ENCODE results near the gene STX17.
A peak's percentile ranks its signal among the peaks of the same experiment; 100 is the strongest.

Gene STX17

DNA sequence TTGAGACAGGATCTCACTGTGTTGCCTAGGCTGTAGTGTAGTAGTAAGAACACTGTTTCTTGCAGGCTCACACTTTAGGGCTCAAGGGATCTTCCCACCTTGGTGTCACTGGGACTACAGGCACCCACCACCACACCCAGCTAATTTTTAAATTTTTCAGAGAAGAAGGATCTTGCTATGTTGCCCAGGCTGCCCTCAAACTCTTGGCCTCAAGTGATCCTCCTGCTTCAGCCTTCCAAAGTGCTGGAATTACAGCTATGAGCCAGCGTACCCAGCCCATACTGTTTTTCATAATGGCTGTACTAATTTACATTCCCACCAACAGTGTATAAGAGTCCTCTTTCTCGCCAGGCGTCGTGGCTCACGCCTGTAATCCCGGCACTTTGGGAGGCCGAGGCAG lies 5.1 kb downstream of the STX17 start:
- DNase-seq, result no peak

DNA sequence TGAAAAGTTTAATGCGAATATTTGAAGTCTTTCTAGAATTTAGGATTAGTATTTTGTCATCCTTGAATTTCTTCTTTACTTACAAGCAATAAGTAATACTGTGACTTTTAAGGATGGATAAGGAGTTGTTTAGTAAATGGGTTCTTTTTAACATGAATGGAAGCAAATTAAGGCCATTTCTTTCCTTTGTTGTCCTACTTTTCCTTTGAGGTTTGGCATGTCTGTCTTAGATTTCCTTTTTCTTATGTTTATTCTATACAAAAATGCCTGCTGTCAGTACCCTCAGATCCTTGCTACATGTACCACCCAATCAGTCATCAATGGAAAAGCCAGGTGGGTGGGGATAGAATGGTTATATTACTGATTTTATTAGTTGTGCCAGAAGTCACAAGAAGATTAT lies 10.2 kb downstream of the STX17 start:
- no peak for DNase-seq

DNA sequence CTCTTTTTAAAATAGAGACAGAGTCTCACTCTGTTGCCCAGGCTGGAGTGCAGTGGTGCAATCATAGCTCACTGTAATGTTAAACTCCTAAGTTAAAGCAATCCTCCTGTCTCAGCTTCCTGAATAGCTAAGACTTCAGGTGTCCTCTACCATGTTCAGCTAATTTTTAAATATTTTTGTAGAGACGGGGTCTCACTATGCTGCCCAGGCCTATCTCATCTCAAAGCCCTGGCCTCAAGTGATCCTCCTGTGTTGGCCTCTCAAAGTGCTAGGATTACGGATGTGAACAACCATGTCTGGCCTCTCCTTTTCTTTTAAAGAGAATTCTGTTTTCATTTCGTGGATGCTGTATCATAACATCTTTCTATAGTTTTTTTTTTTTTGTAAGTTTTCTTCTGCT lies 11.7 kb downstream of the STX17 start:
- DNase-seq, result no peak

DNA sequence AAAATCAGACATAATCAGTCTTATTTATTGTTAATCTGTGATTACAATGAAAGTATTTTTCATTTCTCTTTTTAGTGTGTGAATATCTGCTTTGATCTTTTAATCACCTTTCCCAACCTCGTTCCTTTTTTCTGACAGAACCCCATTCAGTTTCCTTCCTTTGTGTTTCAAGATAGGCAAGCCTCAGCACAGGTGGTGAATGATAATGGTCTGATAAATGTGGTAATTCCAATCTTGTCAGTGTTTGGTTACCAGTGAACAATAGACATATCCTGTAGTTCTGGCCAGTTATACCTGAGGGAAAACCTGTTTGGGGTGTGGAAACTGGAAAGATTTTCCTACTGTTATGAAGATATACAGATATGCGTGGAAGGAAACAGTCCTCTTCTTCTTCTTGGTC lies 13.5 kb downstream of the STX17 start:
- no peak for DNase-seq

DNA sequence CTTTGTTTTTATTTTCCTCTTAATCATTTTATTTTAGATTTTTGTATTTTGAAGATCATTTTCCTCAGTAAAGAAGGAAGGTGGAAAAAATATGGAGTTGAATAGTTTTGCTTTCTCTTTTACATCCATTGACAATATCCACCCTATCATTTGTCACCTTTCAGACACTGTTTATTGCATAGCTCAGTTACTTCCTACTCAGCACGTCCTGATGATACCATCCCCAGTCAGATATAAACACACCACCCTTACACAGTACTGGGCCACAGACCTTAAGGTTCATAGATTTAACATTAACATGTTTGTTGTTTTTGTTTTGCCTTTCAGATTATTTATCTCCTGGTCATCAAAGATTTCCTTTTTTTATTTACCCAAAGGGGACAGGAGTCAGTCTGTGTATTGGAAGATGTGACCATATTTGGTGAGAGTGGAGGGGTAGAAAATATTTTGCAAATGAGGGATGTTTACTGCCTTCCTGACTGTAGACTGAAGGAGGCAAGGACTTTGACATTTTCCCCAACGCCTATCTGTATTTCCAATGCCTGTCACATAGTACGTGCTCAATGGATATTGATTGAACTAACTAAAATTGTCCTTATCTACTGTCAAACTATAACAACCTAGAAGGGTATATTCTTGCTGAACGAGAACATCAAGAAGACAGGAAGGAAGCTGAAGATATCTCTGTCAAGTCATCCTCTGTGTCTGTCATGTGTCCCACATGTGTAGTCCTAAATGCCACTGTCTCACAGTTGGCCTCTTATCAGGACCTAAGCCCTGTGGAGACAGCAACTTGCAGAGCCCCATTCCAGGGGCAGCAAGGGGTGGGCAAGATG lies 15.6 kb downstream of the STX17 start:
- DNase-seq, result no peak

DNA sequence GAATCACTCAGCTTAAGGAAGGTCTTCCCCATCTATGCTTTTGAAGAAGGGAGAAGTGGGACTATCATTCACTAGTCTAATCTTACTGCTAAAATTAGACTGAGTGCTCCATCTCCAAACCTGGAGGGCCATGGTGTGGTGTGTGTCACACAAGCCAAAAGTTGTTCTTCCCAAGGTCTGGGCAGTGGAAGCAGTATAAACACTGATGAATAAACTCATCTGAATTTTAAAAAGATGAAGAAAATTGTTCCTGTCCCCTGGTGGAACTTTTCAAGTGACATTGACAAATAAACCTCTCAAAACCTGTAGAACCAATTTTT lies 16.2 kb downstream of the STX17 start:
- DNase-seq, result no peak

DNA sequence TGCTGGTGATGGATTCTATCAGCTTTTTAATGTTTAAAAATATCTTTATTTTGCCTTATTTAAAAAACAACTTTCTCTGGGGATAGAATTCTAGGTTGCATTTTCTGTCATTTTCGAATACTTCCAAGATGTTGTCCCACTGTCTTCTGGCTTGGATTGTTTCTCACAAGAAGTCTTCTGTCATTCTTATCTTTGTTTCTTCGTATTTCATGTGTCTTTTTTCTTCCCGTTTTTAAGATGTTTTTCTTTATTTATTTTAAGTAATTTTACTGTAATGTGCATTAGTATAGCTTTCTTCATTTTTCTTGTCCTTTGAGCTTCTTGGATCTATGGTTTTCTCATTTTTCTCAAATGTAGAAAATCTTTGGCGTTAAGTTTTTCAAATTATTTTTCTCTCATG lies 19.1 kb downstream of the STX17 start:
- no peak for DNase-seq

DNA sequence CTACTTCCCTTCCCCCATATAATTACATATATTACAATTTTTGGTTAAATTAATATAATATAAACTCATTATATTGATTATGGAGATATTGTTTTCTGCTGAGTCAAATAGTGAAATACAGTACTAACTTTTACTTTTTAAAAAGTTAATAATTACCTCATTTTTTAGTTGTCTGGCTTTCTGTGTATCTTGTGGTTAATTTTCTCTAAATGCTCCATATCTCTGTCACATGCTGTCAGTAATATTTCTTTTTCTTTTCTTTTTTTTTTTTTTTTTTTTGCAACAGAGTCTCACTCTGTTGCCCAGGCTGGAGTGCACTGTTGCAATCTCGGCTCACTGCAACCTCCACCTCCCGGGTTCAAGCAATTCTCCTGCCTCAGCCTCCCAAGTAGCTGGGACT lies 23.2 kb downstream of the STX17 start:
- DNase-seq, result no peak

DNA sequence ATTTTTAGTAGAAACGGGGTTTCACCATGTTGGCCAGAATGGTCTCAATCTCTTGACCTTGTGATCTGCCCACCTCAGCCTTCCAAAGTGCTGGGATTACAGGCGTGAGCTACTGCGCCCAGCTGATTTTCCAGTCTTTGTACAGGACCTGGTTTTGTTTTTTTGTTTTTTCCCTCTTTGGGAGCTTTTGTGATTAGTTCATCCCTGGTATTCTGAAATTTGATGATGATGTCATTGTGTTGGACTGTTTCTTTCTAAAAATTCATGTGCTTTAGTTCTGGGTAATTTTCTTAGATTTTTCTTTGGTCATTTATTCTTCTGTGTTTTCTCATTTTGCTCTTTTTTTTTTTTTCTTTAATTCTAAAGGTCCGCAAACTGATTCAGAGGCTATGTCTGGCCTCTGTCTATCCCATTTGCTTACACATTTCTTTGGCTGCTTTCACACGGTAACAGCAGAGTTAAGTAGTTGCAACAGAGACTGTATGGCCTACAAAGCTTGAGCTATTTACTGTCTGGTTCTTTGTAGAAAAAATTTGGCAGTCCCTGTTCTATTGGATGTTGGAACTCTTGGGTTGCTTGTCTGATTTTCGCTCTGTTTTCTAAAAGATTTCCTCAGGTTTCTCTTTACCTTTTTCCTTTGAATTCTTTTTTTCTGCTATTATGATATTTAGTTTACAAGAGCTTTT lies 24.8 kb downstream of the STX17 start:
- no peak for DNase-seq

DNA sequence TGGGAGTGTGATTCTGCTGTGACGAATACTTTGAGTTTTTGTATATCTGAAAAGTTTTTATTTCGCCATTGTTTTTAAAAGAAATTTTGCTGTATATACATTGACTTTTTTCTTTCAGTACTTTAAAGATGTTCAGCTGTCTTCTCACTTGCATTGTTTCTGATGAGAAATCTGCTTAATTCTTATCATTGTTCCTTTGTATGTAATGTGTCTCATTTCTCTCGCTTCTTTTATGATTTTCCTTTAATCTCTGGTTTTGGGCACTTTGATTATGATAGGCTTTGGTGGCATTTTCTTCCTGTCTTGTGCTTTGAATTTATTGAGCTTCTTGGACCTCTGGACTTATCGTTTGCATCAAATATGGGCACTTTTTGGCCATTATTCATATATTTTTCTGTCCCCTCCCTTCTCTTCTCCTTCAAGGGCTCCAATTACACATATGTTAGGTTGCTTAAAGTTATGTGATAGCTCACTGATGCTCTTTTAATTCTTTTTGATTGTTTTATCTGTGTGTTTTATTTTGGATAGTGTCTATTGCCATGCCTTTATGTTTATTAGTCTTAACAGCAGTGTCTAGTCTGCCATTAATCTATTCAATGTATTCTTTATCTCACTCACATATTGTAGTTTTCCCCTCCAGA lies 30.6 kb downstream of the STX17 start:
- no peak for DNase-seq

DNA sequence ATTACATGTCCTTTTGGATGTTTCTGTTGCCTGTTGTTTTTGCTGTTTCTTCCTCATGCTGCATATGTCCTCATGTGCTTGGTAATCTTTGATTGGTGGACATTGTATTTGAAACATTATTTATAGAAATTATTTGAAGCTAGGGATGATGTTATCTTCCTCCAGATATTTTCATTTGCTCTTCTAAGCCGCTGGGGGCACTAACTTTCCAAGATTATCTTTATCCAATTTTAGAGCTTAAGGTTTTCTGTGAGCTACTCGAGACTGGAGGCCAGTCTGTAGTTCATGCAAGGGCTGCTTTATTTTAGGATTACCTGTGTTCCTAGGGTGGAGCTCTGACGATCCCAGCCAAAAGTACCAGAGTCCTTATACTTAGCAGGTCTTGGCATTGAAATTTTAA lies 40.9 kb downstream of the STX17 start:
- DNase-seq, result no peak

DNA sequence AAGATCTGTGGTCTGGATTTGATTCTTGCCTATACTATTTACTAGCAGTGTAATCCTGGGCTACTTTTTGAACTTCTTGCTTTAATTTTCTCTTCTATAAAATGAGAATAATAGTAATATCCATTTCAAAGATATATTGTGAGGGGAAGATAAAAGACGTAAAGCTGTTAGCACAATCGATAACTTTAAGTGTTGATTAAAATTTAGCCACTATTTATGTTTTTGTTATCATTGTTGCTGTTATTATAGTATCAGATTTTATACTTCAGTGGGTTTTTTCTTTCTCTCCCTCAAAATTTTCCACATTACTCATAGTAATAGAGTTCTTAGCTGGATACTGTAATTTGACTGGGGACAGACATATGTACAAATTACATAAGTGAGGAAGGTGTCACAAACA lies 42.0 kb downstream of the STX17 start:
- no peak for DNase-seq

DNA sequence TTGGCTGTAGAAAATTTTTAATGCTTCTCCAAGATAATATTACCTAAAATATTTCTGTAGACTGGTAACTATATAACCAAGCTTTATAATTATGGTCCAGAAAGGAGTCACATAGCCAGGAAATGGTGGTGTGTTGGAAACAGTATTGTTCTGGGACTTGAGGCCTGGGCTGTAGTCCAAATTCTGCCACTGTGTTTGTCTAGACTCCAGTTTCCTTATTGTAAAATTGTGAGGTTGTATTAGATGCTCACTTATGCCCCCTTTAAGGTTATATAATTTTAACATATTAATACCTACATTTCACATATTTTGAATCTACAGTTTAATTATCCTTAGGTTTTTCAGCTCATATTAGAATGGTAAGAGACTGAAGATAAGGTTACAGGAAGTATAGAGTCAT lies 42.4 kb downstream of the STX17 start:
- peak; percentile 1 for DNase-seq

DNA sequence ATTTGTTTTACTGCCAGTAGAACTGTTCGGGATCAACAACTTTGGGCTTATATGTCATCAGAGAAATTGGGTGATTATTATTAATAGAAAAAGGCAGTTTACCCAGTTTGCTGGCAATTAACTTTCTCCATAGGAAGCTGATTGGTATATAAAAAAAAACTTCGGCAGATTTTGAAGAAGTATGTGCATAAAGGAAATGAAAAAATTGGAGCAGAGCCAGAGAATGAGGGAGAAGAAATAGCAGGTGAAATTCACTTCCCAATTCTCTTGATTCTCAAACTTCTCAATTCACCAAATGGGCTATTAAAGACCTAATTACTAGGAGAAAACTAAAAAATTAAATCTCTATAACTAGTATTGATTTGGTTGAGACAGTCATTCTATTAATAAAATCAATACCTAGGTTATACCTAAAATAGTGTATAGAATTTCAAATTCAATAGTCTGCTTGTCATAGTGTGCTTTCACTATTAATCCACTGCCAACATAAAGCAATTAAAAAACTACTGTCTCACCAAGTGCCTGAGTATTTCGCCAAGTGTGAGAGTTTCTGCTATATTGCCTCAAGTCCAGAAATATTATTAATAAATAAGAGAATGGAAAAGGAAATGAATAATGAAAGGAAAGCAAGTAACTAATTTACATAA lies 47.5 kb downstream of the STX17 start:
- DNase-seq, result no peak

DNA sequence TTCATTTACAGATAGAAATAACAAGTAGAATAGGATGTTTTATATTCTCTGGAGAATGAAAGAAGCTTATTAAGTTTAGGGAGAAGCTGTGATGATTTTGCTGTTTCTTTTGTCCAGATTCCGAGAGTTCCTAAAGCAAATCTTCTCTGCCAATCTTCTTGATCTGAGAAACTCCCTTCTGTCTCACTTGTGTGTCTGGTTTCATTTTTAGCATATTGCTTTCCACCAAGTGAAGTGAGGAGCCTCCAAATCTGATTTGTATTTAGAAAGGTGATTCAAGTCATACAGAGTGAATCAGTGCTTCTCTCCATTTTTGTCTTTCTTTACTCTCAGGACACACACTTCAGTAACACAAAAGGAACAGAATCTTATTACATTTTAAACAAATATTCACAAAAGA lies 48.4 kb downstream of the STX17 start:
- DNase-seq, result no peak

DNA sequence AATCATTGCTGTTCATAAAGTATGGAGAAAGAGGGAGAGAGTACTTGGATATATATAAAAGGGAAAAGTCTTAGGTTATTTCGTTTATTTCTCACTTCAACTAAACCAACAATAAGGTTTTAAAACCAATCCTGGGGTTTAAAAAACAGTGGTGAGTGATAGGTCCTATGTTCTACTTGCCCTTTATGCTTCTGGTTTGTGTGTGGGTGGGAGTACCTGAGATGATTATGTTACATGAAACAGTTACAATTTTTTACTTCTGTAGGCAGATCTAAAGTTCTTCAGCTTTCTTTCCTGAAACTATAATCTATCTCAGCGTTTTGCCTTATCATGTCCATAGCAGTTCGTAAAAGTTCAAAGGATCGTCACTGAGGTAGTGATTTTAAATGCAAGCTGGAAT lies 49.2 kb downstream of the STX17 start:
- no peak for DNase-seq

DNA sequence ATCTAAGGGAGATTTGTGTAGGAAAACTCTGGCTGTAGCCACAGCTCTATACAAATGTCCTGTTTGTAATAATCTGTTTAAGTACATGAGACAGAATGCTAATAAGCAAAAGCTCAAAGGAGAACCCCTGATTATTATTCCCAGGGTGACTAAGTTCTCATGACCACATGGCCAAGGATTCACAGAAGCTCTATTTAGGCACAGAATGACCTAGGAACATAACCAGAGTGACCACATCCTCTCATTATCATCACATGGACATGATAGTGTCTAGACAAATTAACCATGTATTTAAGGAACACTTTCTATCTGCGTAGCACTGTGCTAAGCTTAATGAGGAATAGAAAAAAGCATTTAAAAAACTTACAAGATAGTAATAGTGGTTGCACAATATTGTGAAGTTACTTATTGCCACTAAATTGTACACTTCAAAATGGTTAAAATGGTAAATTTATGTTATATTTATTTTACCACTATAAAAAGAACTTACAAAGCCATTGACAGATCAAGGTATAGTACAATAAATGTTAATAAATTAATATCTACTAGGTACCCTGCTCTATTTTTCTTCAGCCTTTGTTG lies 56.3 kb downstream of the STX17 start:
- DNase-seq, result no peak

DNA sequence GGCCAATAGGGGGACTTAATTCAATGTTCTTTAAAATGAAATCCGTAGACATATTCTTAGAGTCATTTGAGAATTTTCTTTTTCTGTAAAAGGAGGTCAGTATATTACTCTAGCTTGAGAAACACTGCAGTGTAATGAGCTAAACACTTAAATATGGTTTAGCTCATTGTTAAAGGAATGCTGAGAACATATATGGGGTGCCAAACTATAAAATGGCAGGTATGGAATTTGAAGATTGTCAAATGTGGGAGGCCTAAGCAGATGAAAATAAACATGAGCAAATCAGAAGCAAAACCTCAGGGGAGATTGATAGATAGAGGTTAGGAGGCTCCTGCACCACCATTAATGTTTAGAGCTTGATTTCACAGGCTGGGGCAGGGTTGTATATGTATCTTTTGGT lies 57.9 kb downstream of the STX17 start:
- no peak for DNase-seq

DNA sequence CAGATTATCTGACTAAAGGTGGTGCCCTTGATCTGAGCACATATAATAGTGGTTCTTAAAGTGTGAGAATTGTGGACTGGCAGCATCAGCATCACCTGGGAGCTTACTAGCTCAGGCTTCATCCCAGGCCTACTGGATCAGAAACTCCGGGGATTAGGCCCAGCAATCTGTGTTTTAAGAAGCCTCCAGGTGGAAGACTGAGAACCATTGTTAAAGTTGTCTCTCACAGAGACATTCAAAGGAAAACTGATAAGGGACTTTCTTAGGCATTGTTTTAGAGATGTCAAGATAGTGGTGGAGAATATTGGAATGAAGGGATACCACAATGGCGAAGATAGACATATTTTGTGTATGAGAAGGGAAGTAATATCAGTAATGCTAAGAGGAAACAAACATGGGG lies 59.5 kb downstream of the STX17 start:
- DNase-seq, result no peak

DNA sequence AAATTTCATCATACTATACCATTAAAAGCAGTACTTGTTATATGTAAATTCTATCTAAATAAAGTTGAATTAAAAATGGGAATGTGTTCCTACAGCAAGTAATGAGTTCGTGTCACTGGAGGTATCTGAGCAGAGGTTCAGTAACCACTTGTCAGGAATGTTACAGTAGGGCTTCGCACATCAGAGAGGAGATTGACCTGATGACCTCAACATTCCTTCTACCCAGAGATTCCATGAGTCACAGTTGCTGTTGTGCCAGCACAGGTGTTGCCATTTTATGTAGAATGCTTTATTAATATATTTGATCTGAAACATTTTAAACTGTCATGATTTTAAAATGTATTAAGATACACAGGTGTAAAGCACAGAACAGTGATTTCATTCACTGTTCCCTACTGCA lies 60.3 kb downstream of the STX17 start:
- DNase-seq, result peak; percentile 23

DNA sequence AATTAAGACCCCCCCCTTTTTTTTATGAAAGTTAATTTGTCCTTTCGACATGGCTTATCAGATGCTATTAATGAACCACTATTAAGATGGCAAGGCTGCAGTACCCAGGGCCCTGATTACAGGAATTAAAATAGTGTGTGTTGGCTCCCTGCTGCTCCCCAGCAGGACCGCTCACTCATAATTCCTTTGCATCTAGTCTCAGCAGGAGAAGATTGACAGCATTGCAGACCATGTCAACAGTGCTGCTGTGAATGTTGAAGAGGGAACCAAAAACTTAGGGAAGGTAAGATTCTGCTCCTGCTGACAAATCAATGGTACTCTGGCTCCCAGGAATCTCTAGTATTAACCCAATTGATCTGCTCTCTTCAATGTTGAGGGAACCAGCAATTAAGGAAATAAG lies 61.0 kb downstream of the STX17 start:
- DNase-seq, result no peak

DNA sequence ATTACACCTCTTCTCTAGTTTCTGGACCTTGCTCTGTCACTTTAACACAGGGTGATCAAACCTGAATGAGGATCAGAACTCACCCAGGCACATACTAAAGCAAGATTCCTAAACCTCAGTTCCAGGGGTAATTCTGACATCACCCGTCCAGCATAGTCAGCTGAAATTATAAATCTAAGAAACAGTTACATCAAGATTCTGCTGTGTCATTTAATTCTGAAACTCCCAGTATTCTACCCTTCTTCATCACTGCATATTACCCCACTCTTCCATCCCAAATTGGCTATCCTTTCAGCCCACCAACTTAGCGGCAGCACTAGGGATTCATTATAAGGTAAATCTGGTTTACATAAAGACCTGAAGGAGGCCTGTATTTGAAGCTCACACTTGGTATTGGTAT lies 64.0 kb downstream of the STX17 start:
- DNase-seq, result no peak

DNA sequence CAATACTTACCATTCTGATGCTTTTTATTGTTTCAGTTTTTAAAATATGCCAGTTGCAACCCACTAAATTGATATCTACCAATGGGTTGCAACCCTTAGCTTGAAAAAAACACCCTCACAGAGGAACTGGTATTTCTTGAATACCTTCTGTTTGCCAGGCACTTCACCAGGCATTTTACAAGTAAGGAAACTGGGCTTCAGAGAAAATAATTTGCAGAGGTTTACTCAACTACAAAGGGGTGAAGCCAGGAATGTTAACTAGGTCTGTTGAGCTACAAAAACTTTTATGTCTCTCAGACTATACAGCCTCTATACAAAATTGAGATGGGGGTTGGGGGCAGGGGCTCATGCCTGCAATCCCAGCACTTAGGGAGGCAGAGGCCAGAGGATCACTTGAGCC lies 65.0 kb downstream of the STX17 start:
- no peak for DNase-seq

DNA sequence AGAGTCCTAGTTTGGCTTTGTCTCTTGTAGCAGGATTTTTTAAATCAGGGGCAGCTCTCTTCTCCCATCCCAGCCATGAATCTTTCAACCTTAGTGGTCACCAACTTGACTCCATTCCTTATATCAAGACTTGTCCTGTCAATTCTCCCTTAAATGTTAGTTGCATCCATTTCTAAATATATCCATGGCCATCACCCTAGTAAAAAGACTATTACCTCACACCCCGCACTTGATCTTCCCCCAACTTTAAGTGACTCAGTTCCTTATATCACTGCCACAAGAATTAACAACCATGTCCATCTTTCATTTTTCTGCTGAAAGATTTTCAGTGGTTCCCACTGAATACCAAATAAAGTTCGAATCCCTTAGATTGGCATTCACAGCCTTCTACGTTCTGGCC lies 67.0 kb downstream of the STX17 start:
- DNase-seq, result no peak

Data from DMS53 (cell line).